Measurements from ENCODE around the gene VGF. TPM values are rescaled to one million over a fixed set of nuclear protein-coding genes. Genes with fewer than 3 reads are reported as not detected.

The VGF gene
- total and polyA plus RNA-seq, 2 donors (not counting 3 experiments of a cell fraction or from before 2014, with no cell fraction given) = 0.03 TPM; not detected in 1

DNA sequence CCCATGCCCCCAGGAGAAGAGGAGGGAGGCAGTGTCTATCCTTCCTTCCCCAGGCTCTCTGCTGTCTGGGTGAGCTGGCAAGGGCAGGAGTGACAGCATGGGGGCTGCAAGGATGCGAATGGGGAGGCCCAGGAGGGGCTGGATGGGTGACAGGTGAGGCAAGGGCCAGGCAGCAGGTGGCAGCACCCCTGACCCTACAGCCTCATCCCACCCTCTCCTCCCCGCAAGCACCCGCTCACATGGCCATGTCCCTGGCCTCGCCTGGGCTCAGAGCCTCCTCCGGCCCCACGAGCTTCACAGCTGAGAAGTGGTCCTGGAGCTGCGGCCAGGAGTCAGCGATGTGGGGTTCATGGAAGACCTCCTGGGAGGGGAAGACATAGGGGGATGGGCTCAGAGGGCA lies 46.6 kb upstream of the VGF start:
- Histone ChIP-seq H3K79me2 (ENCODE audit: control insufficient read depth, insufficient read depth, low read length) (peaks cover 21% of the 10 kb centered on the region), H2AFZ (ENCODE audit: low read depth, low read length) (no peak overlapping the region), H3K9ac (replicated peaks; ENCODE audit: extremely low read depth, insufficient read depth, low read length) (no peak overlapping the region), H3K27me3 (ENCODE audit: control insufficient read depth in 2 of 2, insufficient read depth in 2 of 2, low read length in 2 of 2) (no peaks in the 10 kb centered on the region), H3K4me2 (ENCODE audit: insufficient read depth, low read length) (no peak overlapping the region), H3K4me3 (replicated peaks in 1 of 3; ENCODE audit: insufficient read depth in 1 of 3, low read depth in 1 of 3, low read length in 3 of 3) (no peak overlapping the region), H3K9me3 (replicated peaks; ENCODE audit: control insufficient read depth, insufficient read depth, low read length) (no peaks in the 10 kb centered on the region), H3K9me1 (replicated peaks; ENCODE audit: control insufficient read depth, extremely low read depth, insufficient read depth, low read length) (no peaks in the 10 kb centered on the region), H3K4me1 (ENCODE audit: control insufficient read depth, extremely low read depth, insufficient read depth, low read length) (peaks cover 6% of the 10 kb centered on the region), H3K27ac (ENCODE audit: insufficient read depth, low read depth, low read length) (no peak overlapping the region), H4K20me1 (replicated peaks; ENCODE audit: control insufficient read depth, extremely low read depth, insufficient read depth, low read length) (no peaks in the 10 kb centered on the region), H3K36me3 (ENCODE audit: control insufficient read depth in 2 of 2, extremely low read depth in 1 of 2, insufficient read depth in 2 of 2, low read length in 2 of 2) (peaks cover 14 to 38% of the 10 kb centered on the region in 2 experiments)
- ChIA-PET CTCF (no interaction called here), POLR2A (no interaction called here)
- FAIRE-seq (no peak), DNase-seq (ENCODE audit: low read depth, low spot score) (no peak)
- no TSS peak for BruUV-seq (replicated peaks)
- TF ChIP-seq GATA2 (IDR thresholded peaks at IDR 0.05; ENCODE audit: insufficient read depth, insufficient read length, low read depth, low read length) (no peak), POLR2AphosphoS5 (IDR thresholded peaks at IDR 0.05; ENCODE audit: insufficient read depth, low read depth, low read length) (no peak), FOS (IDR thresholded peaks at IDR 0.05; ENCODE audit: borderline replicate concordance, insufficient read depth, low read length) (no peak), JUN (IDR thresholded peaks at IDR 0.05; ENCODE audit: borderline replicate concordance, insufficient read depth, insufficient read length, low read depth) (no peak)
- intact Hi-C loops (cut with micrococcal nuclease) = no loop called here
- dilution Hi-C loops (cut with MboI; ENCODE audit: extremely low pct_ligation_motif_present, low sequenced_read_pairs) = no loop called here

DNA sequence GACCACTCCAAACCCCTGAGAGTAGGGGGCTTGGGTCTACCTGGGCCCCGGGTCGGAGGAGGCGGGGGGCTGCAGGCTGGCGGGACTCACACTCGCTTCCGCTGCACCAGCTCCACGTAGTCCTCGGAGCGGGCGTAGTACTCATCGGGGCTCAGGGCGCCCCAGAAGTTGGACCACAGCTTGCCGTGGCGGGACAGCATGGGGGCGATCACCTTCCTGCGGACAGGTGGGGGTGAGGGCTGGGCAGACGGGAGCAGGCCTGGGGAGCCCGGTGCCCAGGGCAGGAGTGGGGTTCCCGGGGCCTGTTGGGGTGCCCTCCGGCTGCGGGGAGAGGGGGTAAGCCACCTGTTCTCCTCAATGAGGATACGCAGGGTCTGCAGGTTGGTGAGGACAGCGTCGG lies 46.1 kb upstream of the VGF start:
- CTCF ChIA-PET = interaction anchor here (1.7 kb wide), 1 partner anchor 19 kb away, joined by 6 read pairs; no protein-coding TSS in a partner anchor
- POLR2A ChIA-PET = no interaction called here
- BruUV-seq (replicated peaks) = no TSS peak
- peaks cover 6% of the 10 kb centered on the region for H3K4me1 ChIP-seq (ENCODE audit: control insufficient read depth, extremely low read depth, insufficient read depth, low read length)
- peaks cover 15% of the 10 kb centered on the region for H3K79me2 ChIP-seq (ENCODE audit: control insufficient read depth, insufficient read depth, low read length)
- H3K36me3 ChIP-seq (ENCODE audit: control insufficient read depth in 2 of 2, extremely low read depth in 1 of 2, insufficient read depth in 2 of 2, low read length in 2 of 2) = peaks cover 14 to 40% of the 10 kb centered on the region in 2 experiments
- no peak overlapping the region for H2AFZ ChIP-seq (ENCODE audit: low read depth, low read length)
- FAIRE-seq (no peak), DNase-seq (ENCODE audit: low read depth, low spot score) (no peak)
- H3K4me3 ChIP-seq (replicated peaks in 1 of 3; ENCODE audit: insufficient read depth in 1 of 3, low read depth in 1 of 3, low read length in 3 of 3) = no peak overlapping the region
- no peaks in the 10 kb centered on the region for H3K9me1 ChIP-seq (replicated peaks; ENCODE audit: control insufficient read depth, extremely low read depth, insufficient read depth, low read length)
- no peaks in the 10 kb centered on the region for H3K9me3 ChIP-seq (replicated peaks; ENCODE audit: control insufficient read depth, insufficient read depth, low read length)
- no peak overlapping the region for H3K9ac ChIP-seq (replicated peaks; ENCODE audit: extremely low read depth, insufficient read depth, low read length)
- TF ChIP-seq, protein P1, sequence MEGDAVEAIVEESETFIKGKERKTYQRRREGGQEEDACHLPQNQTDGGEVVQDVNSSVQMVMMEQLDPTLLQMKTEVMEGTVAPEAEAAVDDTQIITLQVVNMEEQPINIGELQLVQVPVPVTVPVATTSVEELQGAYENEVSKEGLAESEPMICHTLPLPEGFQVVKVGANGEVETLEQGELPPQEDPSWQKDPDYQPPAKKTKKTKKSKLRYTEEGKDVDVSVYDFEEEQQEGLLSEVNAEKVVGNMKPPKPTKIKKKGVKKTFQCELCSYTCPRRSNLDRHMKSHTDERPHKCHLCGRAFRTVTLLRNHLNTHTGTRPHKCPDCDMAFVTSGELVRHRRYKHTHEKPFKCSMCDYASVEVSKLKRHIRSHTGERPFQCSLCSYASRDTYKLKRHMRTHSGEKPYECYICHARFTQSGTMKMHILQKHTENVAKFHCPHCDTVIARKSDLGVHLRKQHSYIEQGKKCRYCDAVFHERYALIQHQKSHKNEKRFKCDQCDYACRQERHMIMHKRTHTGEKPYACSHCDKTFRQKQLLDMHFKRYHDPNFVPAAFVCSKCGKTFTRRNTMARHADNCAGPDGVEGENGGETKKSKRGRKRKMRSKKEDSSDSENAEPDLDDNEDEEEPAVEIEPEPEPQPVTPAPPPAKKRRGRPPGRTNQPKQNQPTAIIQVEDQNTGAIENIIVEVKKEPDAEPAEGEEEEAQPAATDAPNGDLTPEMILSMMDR (IDR thresholded peaks at IDR 0.05; ENCODE audit: extremely low read depth in 1 of 2, insufficient read depth in 1 of 2, low read depth in 1 of 2, low read length in 2 of 2) = no peak
- TF ChIP-seq POLR2AphosphoS5 (IDR thresholded peaks at IDR 0.05; ENCODE audit: insufficient read depth, low read depth, low read length) (no peak), FOS (IDR thresholded peaks at IDR 0.05; ENCODE audit: borderline replicate concordance, insufficient read depth, low read length) (no peak), JUN (IDR thresholded peaks at IDR 0.05; ENCODE audit: borderline replicate concordance, insufficient read depth, insufficient read length, low read depth) (no peak), GATA2 (IDR thresholded peaks at IDR 0.05; ENCODE audit: insufficient read depth, insufficient read length, low read depth, low read length) (no peak), EZH2 (IDR thresholded peaks at IDR 0.05; ENCODE audit: borderline replicate concordance, low read depth, low read length, severe bottlenecking) (no peak), MYC (IDR thresholded peaks at IDR 0.05; ENCODE audit: low read depth, low read length) (no peak), POLR2A (IDR thresholded peaks at IDR 0.05; ENCODE audit: low read depth, low read length) (no peak)
- TF ChIP-seq, protein P2, sequence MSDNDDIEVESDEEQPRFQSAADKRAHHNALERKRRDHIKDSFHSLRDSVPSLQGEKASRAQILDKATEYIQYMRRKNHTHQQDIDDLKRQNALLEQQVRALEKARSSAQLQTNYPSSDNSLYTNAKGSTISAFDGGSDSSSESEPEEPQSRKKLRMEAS (IDR thresholded peaks at IDR 0.05; ENCODE audit: insufficient read depth, insufficient read length) = no peak
- intact Hi-C loops (cut with micrococcal nuclease) (no loop called here), dilution Hi-C loops (cut with MboI; ENCODE audit: extremely low pct_ligation_motif_present, low sequenced_read_pairs) (no loop called here)
- H3K27ac ChIP-seq (ENCODE audit: insufficient read depth, low read depth, low read length) = no peak overlapping the region
- H4K20me1 ChIP-seq (replicated peaks; ENCODE audit: control insufficient read depth, extremely low read depth, insufficient read depth, low read length) = no peaks in the 10 kb centered on the region
- H3K27me3 ChIP-seq (ENCODE audit: control insufficient read depth in 2 of 2, insufficient read depth in 2 of 2, low read length in 2 of 2) = no peaks in the 10 kb centered on the region
- no peak overlapping the region for H3K4me2 ChIP-seq (ENCODE audit: insufficient read depth, low read length)

Data from endothelial cell of umbilical vein (primary cell).